Activated CD4-positive, alpha-beta T cell treated with anti-CD3 and anti-CD28 coated beads, Interleukin-10, Interleukin-2, amounts not matched to agents 100 ng/mL and 50 ng/mL, durations not matched to agents 16 hours and 8 hours (primary cell): ENCODE results near the gene CLASRP.
A peak's percentile ranks its signal among the peaks of the same experiment; 100 is the strongest.

ENCODE experiments used
- DNase-seq: peaks from one replicate; pipeline ENCODE4 v3.0.0-alpha.2; 2020

The CLASRP gene

GRCh38 chr19:45023048-45023447 is 15.8 kb upstream of the CLASRP start:
- no peak for DNase-seq

GRCh38 chr19:45025264-45025663 is 13.6 kb upstream of the CLASRP start:
- no peak for DNase-seq

GRCh38 chr19:45027371-45027770 is 11.5 kb upstream of the CLASRP start:
- DNase-seq: no peak

- DNase-seq: no peak
Observed at GRCh38 chr19:45030825-45031224, 8.0 kb upstream of the CLASRP start.

- DNase-seq: no peak
Observed at GRCh38 chr19:45032421-45032820, 6.4 kb upstream of the CLASRP start.

- no peak for DNase-seq
Observed at GRCh38 chr19:45035755-45036154, 3.1 kb upstream of the CLASRP start.

- no peak for DNase-seq
Observed at GRCh38 chr19:45037393-45038169, 1.3 kb upstream of the CLASRP start.

- DNase-seq: no peak
Observed at GRCh38 chr19:45040059-45040771, 1.4 kb downstream of the CLASRP start.

GRCh38 chr19:45041125-45041524 is 2.3 kb downstream of the CLASRP start:
- no peak for DNase-seq

- no peak for DNase-seq
Observed at GRCh38 chr19:45045671-45046353, 7.0 kb downstream of the CLASRP start.

GRCh38 chr19:45046355-45046754 is 7.5 kb downstream of the CLASRP start:
- no peak for DNase-seq

- DNase-seq: no peak
Observed at GRCh38 chr19:45047188-45047797, 8.4 kb downstream of the CLASRP start.

- DNase-seq: no peak
Observed at GRCh38 chr19:45049073-45049736, 10.4 kb downstream of the CLASRP start.

GRCh38 chr19:45050036-45050435 is 11.2 kb downstream of the CLASRP start:
- no peak for DNase-seq

GRCh38 chr19:45051929-45052579 is 13.2 kb downstream of the CLASRP start:
- DNase-seq: no peak

- DNase-seq: no peak
Observed at GRCh38 chr19:45056831-45057230, 18.0 kb downstream of the CLASRP start.

GRCh38 chr19:45057444-45057843 is 18.6 kb downstream of the CLASRP start:
- DNase-seq: no peak

GRCh38 chr19:45058622-45059159 is 19.8 kb downstream of the CLASRP start:
- no peak for DNase-seq

GRCh38 chr19:45059258-45059965 is 20.6 kb downstream of the CLASRP start:
- DNase-seq: peak; percentile 85

- no peak for DNase-seq
Observed at GRCh38 chr19:45061965-45062364, 23.1 kb downstream of the CLASRP start.
